ENCODE data around the gene ISM2. TPM values are rescaled to one million over a fixed set of nuclear protein-coding genes. Genes with fewer than 3 reads are reported as not detected.

Gene ISM2
- total and polyA plus RNA-seq, 9 of the 15 experiments (the other 6 are each of a cell fraction or from before 2014, with no cell fraction given): 0.08 to 0.11 TPM; not detected in 7

- peak; percentile 40 to 50 for TF ChIP-seq E2F6 (IDR thresholded peaks at IDR 0.05; ENCODE audit: borderline replicate concordance in 1 of 2, extremely low read depth in 1 of 2, insufficient read depth in 1 of 2, insufficient read length in 1 of 2, low read depth in 1 of 2, low read length in 1 of 2, poor library complexity in 1 of 2, severe bottlenecking in 1 of 2)
- TF ChIP-seq, protein P1, sequence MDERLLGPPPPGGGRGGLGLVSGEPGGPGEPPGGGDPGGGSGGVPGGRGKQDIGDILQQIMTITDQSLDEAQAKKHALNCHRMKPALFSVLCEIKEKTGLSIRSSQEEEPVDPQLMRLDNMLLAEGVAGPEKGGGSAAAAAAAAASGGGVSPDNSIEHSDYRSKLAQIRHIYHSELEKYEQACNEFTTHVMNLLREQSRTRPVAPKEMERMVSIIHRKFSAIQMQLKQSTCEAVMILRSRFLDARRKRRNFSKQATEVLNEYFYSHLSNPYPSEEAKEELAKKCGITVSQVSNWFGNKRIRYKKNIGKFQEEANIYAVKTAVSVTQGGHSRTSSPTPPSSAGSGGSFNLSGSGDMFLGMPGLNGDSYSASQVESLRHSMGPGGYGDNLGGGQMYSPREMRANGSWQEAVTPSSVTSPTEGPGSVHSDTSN (CRISPR knock-in tag; IDR thresholded peaks at IDR 0.05; ENCODE audit: low read depth): no peak
- TF ChIP-seq, protein P1 (tag; conservative IDR thresholded peaks at IDR 0.05; ENCODE audit: low read depth): no peak
- no peak for TF ChIP-seq TFE3 (CRISPR knock-in tag; IDR thresholded peaks at IDR 0.05)
- TF ChIP-seq, protein P2, sequence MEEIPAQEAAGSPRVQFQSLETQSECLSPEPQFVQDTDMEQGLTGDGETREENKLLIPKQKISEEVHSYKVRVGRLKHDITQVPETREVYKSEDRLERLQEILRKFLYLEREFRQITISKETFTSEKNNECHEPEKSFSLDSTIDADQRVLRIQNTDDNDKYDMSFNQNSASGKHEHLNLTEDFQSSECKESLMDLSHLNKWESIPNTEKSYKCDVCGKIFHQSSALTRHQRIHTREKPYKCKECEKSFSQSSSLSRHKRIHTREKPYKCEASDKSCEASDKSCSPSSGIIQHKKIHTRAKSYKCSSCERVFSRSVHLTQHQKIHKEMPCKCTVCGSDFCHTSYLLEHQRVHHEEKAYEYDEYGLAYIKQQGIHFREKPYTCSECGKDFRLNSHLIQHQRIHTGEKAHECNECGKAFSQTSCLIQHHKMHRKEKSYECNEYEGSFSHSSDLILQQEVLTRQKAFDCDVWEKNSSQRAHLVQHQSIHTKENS (CRISPR knock-in tag; IDR thresholded peaks at IDR 0.05): no peak
- TF ChIP-seq ZNF133 (CRISPR knock-in tag; IDR thresholded peaks at IDR 0.05): no peak
- TF ChIP-seq NR2F6 (CRISPR knock-in tag; IDR thresholded peaks at IDR 0.05): no peak
- TF ChIP-seq BCL6 (CRISPR knock-in tag; IDR thresholded peaks at IDR 0.05): no peak
- TF ChIP-seq ILK (tag; IDR thresholded peaks at IDR 0.05; ENCODE audit: borderline replicate concordance, low read depth): no peak
- peak; percentile 90 for TF ChIP-seq E2F8 (IDR thresholded peaks at IDR 0.05; ENCODE audit: low read depth, partially characterized antibody)
Measured at GRCh38 chr14:77457522-77458248, 40.9 kb downstream of the ISM2 start, which contains the start of the genes AHSA1 and VIPAS39 (continued).
